Prostate gland (tissue), 2 donors: ENCODE data around the gene CCDC127.

Source experiments
- CTCF ChIP-seq, 4 experiments: fragments of 200-600 bp in 2 of 4; fragments of 450-650 bp in 2 of 4; sonication (generic) in 2 of 4; IDR thresholded peaks; 1 replicate in 3 of 4; 2 replicates in 1 of 4; pipeline ENCODE4 v1.5.1; 2016 to 2019; ENCODE audit warnings: antibody characterized with exemption in 4 of 4, mild to moderate bottlenecking in 2 of 4, moderate library complexity in 2 of 4
- POLR2A ChIP-seq: fragments of 450-650 bp; IDR thresholded peaks from one replicate; pipeline ENCODE4 v1.6.1; 2016; ENCODE audit warnings: antibody characterized with exemption, mild to moderate bottlenecking
- POLR2AphosphoS5 ChIP-seq: sonication (generic); formaldehyde crosslinking; IDR thresholded peaks from one replicate; pipeline ENCODE4 v1.6.1; 2017; ENCODE audit warnings: antibody characterized with exemption

GRCh38 chr5:204966-205670, 12.8 kb downstream of the CCDC127 start:
- TF ChIP-seq CTCF (IDR thresholded peaks at IDR 0.05) (no peak), POLR2A (no peak), POLR2AphosphoS5 (no peak)
